Heart right ventricle (tissue), 16 donors: Measurements from ENCODE around the gene GLMP. TPM values are rescaled to one million over a fixed set of nuclear protein-coding genes. Genes with fewer than 3 reads are reported as not detected.

ENCODE experiments used
- ATAC-seq, 8 donors: fragments of 200-7000 bp; cut with Tn5 transposase; one replicate each; pipeline ENCODE4 v1.9.1; 2020; ENCODE audit warnings: mild to moderate bottlenecking in 8 of 8, moderate library complexity in 8 of 8, moderate number of reproducible peaks in 1 of 8
- DNase-seq, 2 donors: peaks; one replicate each; pipeline ENCODE4 v3.0.0-alpha.2; 2020
- H3K27ac ChIP-seq, 10 donors: fragments of 200-600 bp; sonication (generic) in 2 of 10; one replicate each; pipeline versions ENCODE4 v1.5.0 to v1.8.0; 2020 to 2022; ENCODE audit warnings: mild to moderate bottlenecking in 3 of 10
- H3K27me3 ChIP-seq, 7 donors: fragments of 200-600 bp; one replicate each; pipeline ENCODE4 v1.8.0; 2021 to 2022; ENCODE audit warnings: mild to moderate bottlenecking in 2 of 7
- H3K36me3 ChIP-seq, 9 donors: fragments of 200-600 bp; sonication (generic) in 1 of 9; one replicate each; pipeline versions ENCODE4 v1.5.0 to v1.8.0; 2020 to 2022; ENCODE audit warnings: mild to moderate bottlenecking in 2 of 9
- H3K4me1 ChIP-seq, 9 donors: fragments of 200-600 bp; sonication (generic) in 1 of 9; one replicate each; pipeline versions ENCODE4 v1.5.0 to v1.8.0; 2020 to 2022; ENCODE audit warnings: mild to moderate bottlenecking in 4 of 9
- H3K4me3 ChIP-seq, 10 donors: fragments of 200-600 bp; sonication (generic) in 2 of 10; one replicate each; pipeline versions ENCODE4 v1.5.0 to v1.8.0; 2020 to 2022; ENCODE audit warnings: mild to moderate bottlenecking in 7 of 10, moderate library complexity in 2 of 10
- H3K9me3 ChIP-seq, 11 donors: fragments of 200-600 bp in 10 of 11; sonication (generic) in 2 of 11; one replicate each; pipeline versions ENCODE4 v1.5.0 to v1.8.0; 2013 to 2022; ENCODE audit warnings: mild to moderate bottlenecking in 2 of 11, control low read depth in 1 of 11, moderate library complexity in 1 of 11
- CTCF ChIP-seq, 9 donors: fragments of 200-600 bp; sonication (generic) in 2 of 9; IDR thresholded peaks; one replicate each; pipeline versions ENCODE4 v1.5.0 to v1.8.0; 2021 to 2022; ENCODE audit warnings: antibody characterized with exemption in 9 of 9, mild to moderate bottlenecking in 5 of 9, moderate library complexity in 1 of 9
- WGBS, 2 donors: extraction: QIAGEN DNeasy Blood & Tissue Kit; methylation state at CpG; one replicate each; pipeline ENCODE4 v1.1.7; 2013; ENCODE audit warnings: inconsistent platforms in 1 of 2; 5-methylcytosine and 5-hydroxymethylcytosine counted together
- intact Hi-C, 10 donors: fragments of 100-400 bp; cut with DNase I; formaldehyde crosslinking; loops; one replicate each; pipeline versions ENCODE4 v1.11.1 to v1.14.2; 2022
- long read RNA-seq, 3 donors: library from polyadenylated mRNA; unstranded; transcript quantifications; one replicate each; pipeline ENCODE4 v2.0.0, GENCODE V29; 2020 to 2021
- polyA plus RNA-seq, 2 donors: library from polyadenylated mRNA; stranded (reverse); fragments of 200-250 nt; gene quantifications; one replicate each; pipeline ENCODE4 v1.2.3, GENCODE V29; 2013
- total RNA-seq, 10 donors: library from RNA; stranded (reverse); fragmentation: NEBNext Ultra II Directional in 3 of 10; extraction: Animal tissue kit (Norgen Biotek cat#: 25700) in 3 of 10; gene quantifications; one replicate each; pipeline versions ENCODE4 v1.2.1 to v1.2.4, GENCODE V29; 2021 to 2023
- donor health status: Arrhythmogenic right ventricular cardiomyopathy.
- donor health status: ischemic (EF 13 %, LVEDD 7.1; RV severe dilation, severe dysfunction).
- donor health status: healthy with polysubstance abuse.
- donor health status: DM: no; HTN: yes; CAD: no.
- donor health status: DM: no; HTN: no; CAD: no.
- donor health status: ischemic (EF 25% LVEDD 6.9; RV normal size, moderate dysfunction).
- donor health status: ischemic (EF 25% LVEDD 5.7; RV mildly dilated, moderate dysfunction).
- donor health status: healthy.
- donor health status: DM: yes; HTN: yes; CAD: no.
- donor health status: Ischemic cardiomyopathy.
- donor health status: ischemic (EF 35%, LVEDD 5.7; RV mildly dilated, moderate dysfunction).
- donor health status: nonischemic (EF 11% LVEDD 7.7; RV severe dilation, severe dysfunction).
- donor health status: DM: yes; HTN: yes; CAD: no.
- donor health status: PGD.
- donor health status: ischemic (EF 29% LVEDD 5.4; RV normal size, mild dysfunction).
- donor health status: nonischemic (EF 23%, LVEDD 6.1; RV moderate dilation, normal function).

GLMP gene
- 10 to 100 TPM; 10.9 to 43.8 (median 14.2) TPM for total RNA-seq
- polyA plus RNA-seq, result 10 to 100 TPM; 11.9 to 25.6 TPM
- long read RNA-seq, donor 1, partial matches to known transcripts, result 2 of 13 reads
- long read RNA-seq, donor 1, other reads (novel, unspliced or antisense), result 4 of 13 reads
- long read RNA-seq, donor 2, transcript GLMP-201 (6 exons, 1,604 nt), result major isoform, 5 of 20 reads
- long read RNA-seq, donor 2, partial matches to known transcripts, result 2 of 20 reads
- long read RNA-seq, donor 2, other reads (novel, unspliced or antisense), result 9 of 20 reads
- long read RNA-seq, donor 3, transcript GLMP-201 (6 exons, 1,604 nt), result major isoform, 14 of 24 reads
- long read RNA-seq, donor 3, partial matches to known transcripts, result 0 of 24 reads
- long read RNA-seq, donor 3, other reads (novel, unspliced or antisense), result 5 of 24 reads

GRCh38 chr1:156295391-156295947, at the start of gene GLMP:
Gene GLMP, minus strand, starts transcription at chr1:156295679. Its CDS starts 34 bp downstream, at chr1:156295645.
- WGBS, 2 donors, result 0 to 1% methylated on average over 17 of the region's 17 CpGs
- Histone ChIP-seq H3K27ac (peak within 1 kb of the TSS in 8 of 10 donors; percentile 34 to 88 (median 60)), H3K9me3 (no peaks in the 10 kb centered on the region), H3K36me3 (peaks cover 0 to 18% (median 0%) of the 10 kb centered on the region in 9 donors), H3K4me1 (peaks cover 5 to 35% (median 27%) of the 10 kb centered on the region in 9 donors), H3K4me3 (peak within 1 kb of the TSS; percentile 50 to 97 (median 76)), H3K27me3 (no peaks in the 10 kb centered on the region)
- peak; percentile 64 for DNase-seq
- no peak for TF ChIP-seq CTCF (IDR thresholded peaks at IDR 0.05)
- ATAC-seq, result peak in 7 of 8 donors; percentile 30 to 64 (median 57)
- intact Hi-C loops, result no loop called here

GRCh38 chr1:156344409-156344808, 48.9 kb upstream of the GLMP start:
- H3K4me1 ChIP-seq, result no peaks in the 10 kb centered on the region
- DNase-seq (no peak), ATAC-seq (no peak)
- 64 to 68% methylated on average over 3 of the region's 3 CpGs for WGBS, 2 donors
- peaks cover 0 to 28% (median 11%) of the 10 kb centered on the region in 7 donors for H3K27me3 ChIP-seq
- no peak overlapping the region for H3K27ac ChIP-seq
- H3K9me3 ChIP-seq, result no peaks in the 10 kb centered on the region
- TF ChIP-seq CTCF (IDR thresholded peaks at IDR 0.05), result no peak
- intact Hi-C loops, result no loop called here
- H3K4me3 ChIP-seq, result no peak overlapping the region
- H3K36me3 ChIP-seq, result no peaks in the 10 kb centered on the region

GRCh38 chr1:156342166-156342955, 46.9 kb upstream of the GLMP start:
- H3K36me3 ChIP-seq, result no peaks in the 10 kb centered on the region
- no peak for DNase-seq
- H3K9me3 ChIP-seq, result no peaks in the 10 kb centered on the region
- no peak overlapping the region for H3K4me3 ChIP-seq
- WGBS, 2 donors, result 80 to 93% methylated on average over 1 of the region's 1 CpG
- H3K27ac ChIP-seq, result no peak overlapping the region
- H3K27me3 ChIP-seq, result peaks cover 0 to 28% (median 11%) of the 10 kb centered on the region in 7 donors
- TF ChIP-seq CTCF (IDR thresholded peaks at IDR 0.05), result no peak
- ATAC-seq, result no peak
- H3K4me1 ChIP-seq, result peaks cover 0 to 3% (median 1%) of the 10 kb centered on the region in 9 donors
- intact Hi-C loops, result no loop called here
